MM.1S (cell line): ENCODE data around the gene GRWD1.

ENCODE experiments used
- CTCF ChIP-seq: fragments of 300-600 bp; sonication (generic); IDR thresholded peaks from 2 replicates; pipeline ENCODE4 v1.5.1; 2016; ENCODE audit warnings: antibody characterized with exemption, low read length, mixed read lengths
- EZH2 ChIP-seq: fragments of 300-600 bp; sonication (generic); optimal IDR thresholded peaks from 2 replicates; pipeline ENCODE3; 2017; ENCODE audit warnings: low read depth, mild to moderate bottlenecking, antibody characterized with exemption, low read length, mixed read lengths
- EZH2phosphoT487 ChIP-seq: fragments of 300-600 bp; sonication (generic); IDR thresholded peaks from 2 replicates; pipeline ENCODE4 v1.6.1; 2018; ENCODE audit warnings: antibody characterized with exemption, low read length

- TF ChIP-seq CTCF (no peak), EZH2 (no peak), EZH2phosphoT487 (no peak)
Observed at GRCh38 chr19:48469934-48470680, 24.3 kb downstream of the GRWD1 start.
